Left cardiac atrium (tissue), 4 donors: ENCODE measurements around the gene FSTL4. TPM values are rescaled to one million over a fixed set of nuclear protein-coding genes. Genes with fewer than 3 reads are reported as not detected.

Experiments
- ATAC-seq, 2 donors: fragments of 200-7000 bp; cut with Tn5 transposase; one replicate each; pipeline ENCODE4 v1.9.1; 2020; ENCODE audit warnings: mild to moderate bottlenecking in 2 of 2, moderate library complexity in 2 of 2
- DNase-seq: peaks from one replicate; pipeline ENCODE4 v3.0.0-alpha.2; 2020
- intact Hi-C, 2 donors: fragments of 100-400 bp; cut with DNase I; formaldehyde crosslinking; loops; one replicate each; pipeline versions ENCODE4 v1.14.1 to v1.15.1; 2022 to 2023
- long read RNA-seq: library from polyadenylated mRNA; unstranded; transcript quantifications from one replicate; pipeline ENCODE4 v2.0.0, GENCODE V29; 2021
- total RNA-seq, 2 donors: library from RNA; stranded (reverse); fragmentation: NEBNext Ultra II Directional; extraction: Animal tissue kit (Norgen Biotek cat#: 25700); gene quantifications; one replicate each; pipeline ENCODE4 v1.2.1, GENCODE V29; 2021
- donor health status: DM: no; HTN: yes; CAD: no.
- donor health status: DM: no; HTN: yes; CAD: no; lungs with severe emphysema.
- donor health status: DM: yes; HTN: yes; CAD: no.
- donor health status: Dilated cardiomyopathy.

The FSTL4 gene
- total RNA-seq: under 1 TPM in 1 of 2 donors, not detected in 1; 0.21 TPM
- long read RNA-seq: 0 reads

GRCh38 chr5:133612249-133612860 lies at the start of gene FSTL4:
Gene FSTL4 (minus strand): TSS chr5:133612541.
- intact Hi-C loops: no loop called here
- peak; percentile 16 to 59 for ATAC-seq
- peak; percentile 28 for DNase-seq

GRCh38 chr5:133661389-133661788 lies 49.0 kb upstream of the FSTL4 start:
- ATAC-seq (no peak), DNase-seq (no peak)
- intact Hi-C loops: no loop called here

- no peak for ATAC-seq
Observed at GRCh38 chr5:133658327-133658726, 46.0 kb upstream of the FSTL4 start.

GRCh38 chr5:133657036-133657435 lies 44.7 kb upstream of the FSTL4 start:
- no peak for DNase-seq
- no peak for ATAC-seq
- intact Hi-C loops: no loop called here

More at GRCh38 chr5:133658327-133658726, 46.0 kb upstream of the FSTL4 start:
- intact Hi-C loops: no loop called here
- DNase-seq: no peak

- intact Hi-C loops: no loop called here
- no peak for ATAC-seq
- DNase-seq: no peak
Observed at GRCh38 chr5:133655966-133656365, 43.6 kb upstream of the FSTL4 start.

GRCh38 chr5:133653760-133654049 lies 41.4 kb upstream of the FSTL4 start:
- intact Hi-C loops: no loop called here
- no peak for ATAC-seq
- no peak for DNase-seq

- ATAC-seq (no peak), DNase-seq (no peak)
- intact Hi-C loops: no loop called here
Observed at GRCh38 chr5:133652951-133653759, 40.8 kb upstream of the FSTL4 start.

- no peak for ATAC-seq
- intact Hi-C loops: no loop called here
- no peak for DNase-seq
Observed at GRCh38 chr5:133644000-133644865, 31.9 kb upstream of the FSTL4 start.

GRCh38 chr5:133643365-133643764 lies 31.0 kb upstream of the FSTL4 start:
- intact Hi-C loops: no loop called here
- DNase-seq (no peak), ATAC-seq (no peak)

- intact Hi-C loops: no loop called here
- no peak for DNase-seq
- no peak for ATAC-seq
Observed at GRCh38 chr5:133642153-133642722, 29.9 kb upstream of the FSTL4 start.

GRCh38 chr5:133641683-133642082 lies 29.3 kb upstream of the FSTL4 start:
- ATAC-seq: no peak
- intact Hi-C loops: no loop called here
- DNase-seq: no peak

- intact Hi-C loops: no loop called here
- ATAC-seq: no peak
- DNase-seq: no peak
Observed at GRCh38 chr5:133639850-133640528, 27.6 kb upstream of the FSTL4 start.

- no peak for DNase-seq
- intact Hi-C loops: no loop called here
Observed at GRCh38 chr5:133638436-133638835, 26.1 kb upstream of the FSTL4 start.

GRCh38 chr5:133637206-133637605 lies 24.9 kb upstream of the FSTL4 start:
- no peak for DNase-seq
- intact Hi-C loops: no loop called here
- no peak for ATAC-seq

More at GRCh38 chr5:133638436-133638835, 26.1 kb upstream of the FSTL4 start:
- no peak for ATAC-seq

GRCh38 chr5:133635051-133635450 lies 22.7 kb upstream of the FSTL4 start:
- ATAC-seq: no peak
- intact Hi-C loops: no loop called here
- DNase-seq: no peak

- DNase-seq (no peak), ATAC-seq (no peak)
- intact Hi-C loops: no loop called here
Observed at GRCh38 chr5:133627180-133627579, 14.8 kb upstream of the FSTL4 start.

GRCh38 chr5:133624316-133624715 lies 12.0 kb upstream of the FSTL4 start:
- no peak for ATAC-seq
- DNase-seq: no peak
- intact Hi-C loops: no loop called here

- intact Hi-C loops: no loop called here
- ATAC-seq (no peak), DNase-seq (no peak)
Observed at GRCh38 chr5:133618141-133618540, 5.8 kb upstream of the FSTL4 start.

- intact Hi-C loops: no loop called here
- DNase-seq: no peak
- no peak for ATAC-seq
Observed at GRCh38 chr5:133613743-133614142, 1.4 kb upstream of the FSTL4 start.
